HepG2 (cell line): ENCODE data around the gene MARVELD3. TPM values are rescaled to one million over a fixed set of nuclear protein-coding genes. Genes with fewer than 3 reads are reported as not detected.

Experiments used
- AGO1 ChIP-seq: fragments of 200-400 bp; formaldehyde crosslinking; IDR thresholded peaks from 2 replicates; pipeline ENCODE4 v1.6.1; 2017; ENCODE audit warnings: mild to moderate bottlenecking, low read depth, low read length, moderate library complexity; ENCODE audit not compliant: poor library complexity, severe bottlenecking
- ARHGAP35 ChIP-seq: sonication (generic); formaldehyde crosslinking; IDR thresholded peaks from 2 replicates; pipeline ENCODE4 v1.9.0; 2022; ENCODE audit warnings: mild to moderate bottlenecking, inconsistent platforms, moderate library complexity, missing genetic modification reagents, borderline replicate concordance
- BCL6 ChIP-seq: IDR thresholded peaks from 2 replicates; pipeline ENCODE4 v1.6.1; 2016; ENCODE audit warnings: missing genetic modification reagents, missing compliant biosample characterization
- CBFB ChIP-seq: sonication (generic); formaldehyde crosslinking; IDR thresholded peaks from 2 replicates; pipeline ENCODE4 v1.4.0; 2020; ENCODE audit warnings: missing genetic modification reagents
- CENPT ChIP-seq: sonication (generic); formaldehyde crosslinking; IDR thresholded peaks from 2 replicates; pipeline ENCODE4 v1.8.0; 2022; ENCODE audit warnings: low read depth, mild to moderate bottlenecking, moderate library complexity, missing genetic modification reagents
- DZIP1 ChIP-seq: sonication (generic); formaldehyde crosslinking; IDR thresholded peaks from 2 replicates; pipeline ENCODE4 v1.5.0; 2020; ENCODE audit warnings: mild to moderate bottlenecking, missing genetic modification reagents
- HBP1 ChIP-seq: IDR thresholded peaks from 2 replicates; pipeline ENCODE4 v1.6.1; 2016; ENCODE audit warnings: low read depth, control low read depth
- MIER2 ChIP-seq: IDR thresholded peaks from 2 replicates; pipeline ENCODE4 v1.6.1; 2016; ENCODE audit warnings: missing biosample characterization, missing genetic modification reagents
- SRSF9 ChIP-seq: fragments of 200-400 bp; formaldehyde crosslinking; IDR thresholded peaks from 2 replicates; pipeline ENCODE4 v1.6.1; 2018; ENCODE audit warnings: borderline replicate concordance, mild to moderate bottlenecking, low read depth, low read length; ENCODE audit not compliant: insufficient read depth, poor library complexity, severe bottlenecking
- TBP ChIP-seq: sonication (generic); formaldehyde crosslinking; IDR thresholded peaks from 2 replicates; pipeline ENCODE4 v1.5.0; 2020; ENCODE audit warnings: missing genetic modification reagents
- ZFP90 ChIP-seq: sonication (generic); formaldehyde crosslinking; IDR thresholded peaks from 2 replicates; pipeline ENCODE4 v1.8.0; 2022; ENCODE audit warnings: missing genetic modification reagents, mild to moderate bottlenecking, inconsistent platforms, borderline replicate concordance
- ZNF136 ChIP-seq: sonication (generic); formaldehyde crosslinking; IDR thresholded peaks from 2 replicates; pipeline ENCODE4 v1.8.1; 2022; ENCODE audit warnings: low read depth, mild to moderate bottlenecking, moderate library complexity, missing genetic modification reagents
- ZNF333 ChIP-seq: sonication (generic); formaldehyde crosslinking; IDR thresholded peaks from 2 replicates; pipeline ENCODE4 v1.4.0; 2020; ENCODE audit warnings: mild to moderate bottlenecking, missing genetic modification reagents, borderline replicate concordance
- ZNF367 ChIP-seq: sonication (generic); formaldehyde crosslinking; IDR thresholded peaks from 2 replicates; pipeline ENCODE4 v1.4.0; 2020; ENCODE audit warnings: missing genetic modification reagents, borderline replicate concordance
- ZNF552 ChIP-seq: sonication (generic); formaldehyde crosslinking; IDR thresholded peaks from 2 replicates; pipeline ENCODE4 v1.9.0; 2022; ENCODE audit warnings: missing genetic modification reagents, mild to moderate bottlenecking, borderline replicate concordance
- ZNF646 ChIP-seq: sonication (generic); formaldehyde crosslinking; IDR thresholded peaks from 2 replicates; pipeline ENCODE4 v1.9.0; 2021; ENCODE audit warnings: mild to moderate bottlenecking, missing genetic modification reagents
- ZNF790 ChIP-seq: sonication (generic); formaldehyde crosslinking; IDR thresholded peaks from 2 replicates; pipeline ENCODE4 v1.8.0; 2022; ENCODE audit warnings: missing genetic modification reagents, mild to moderate bottlenecking, borderline replicate concordance
- polyA plus RNA-seq, 8 experiments: library from polyadenylated mRNA; depleted of rRNA in 3 of 8; stranded (reverse) in 7 of 8; unstranded in 1 of 8; fragments of >200 nt; fragmentation: Illumina TruSeq in 4 of 8; extraction: Trizol in 4 of 8; gene quantifications; 2 replicates each; pipeline versions ENCODE4 v1.2.1 to v1.2.3, GENCODE V29; 2011 to 2016; ENCODE audit warnings: low read depth in 4 of 8, missing spikeins in 1 of 8, mixed read lengths in 1 of 8; ENCODE audit not compliant: insufficient read depth in 1 of 8
- total RNA-seq, 5 experiments: library from RNA; depleted of rRNA; stranded (reverse); fragments of >200 nt; fragmentation: Illumina TruSeq; extraction: Trizol; gene quantifications; 2 replicates each; pipeline ENCODE4 v1.2.3, GENCODE V29; 2016; ENCODE audit warnings: low read depth in 1 of 5

Gene MARVELD3
- total and polyA plus RNA-seq, 2 of the 13 experiments (the other 11 are each of a cell fraction or from before 2014, with no cell fraction given): 4.8 to 5.6 TPM

- TF ChIP-seq ZNF646 (CRISPR knock-in tag) (no peak), ARHGAP35 (CRISPR knock-in tag) (no peak), CENPT (CRISPR knock-in tag) (no peak), TBP (CRISPR knock-in tag) (peak; percentile 38; the same call in 1 of the 2 replicates), ZNF136 (CRISPR knock-in tag) (no peak), MIER2 (CRISPR knock-in tag) (peak; percentile 75; the same call in 1 of the 2 replicates), ZNF367 (peak; percentile 49; the same call in 1 of the 2 replicates), AGO1 (no peak), CBFB (CRISPR knock-in tag) (no peak; the same call in 1 of the 2 replicates), HBP1 (CRISPR knock-in tag) (no peak), DZIP1 (CRISPR knock-in tag) (no peak), ZNF552 (no peak), ZFP90 (CRISPR knock-in tag) (peak; percentile 87), ZNF790 (CRISPR knock-in tag) (no peak), SRSF9 (no peak), ZNF333 (CRISPR knock-in tag) (0 out of 2 replicates have a peak, but pooled peaks have one; percentile 35), BCL6 (CRISPR knock-in tag) (no peak; the same call in 1 of the 2 replicates)
Observed at GRCh38 chr16:71610936-71611871, 14.8 kb upstream of the MARVELD3 start (continued).
